WTC11 (cell line): ENCODE data around the gene KCNJ4. TPM values are rescaled to one million over a fixed set of nuclear protein-coding genes. Genes with fewer than 3 reads are reported as not detected.
A peak's percentile ranks its signal among the peaks of the same experiment; 100 is the strongest.

Source experiments
- ATAC-seq: fragments of 200-7000 bp; cut with Tn5 transposase; 2 replicates; pipeline ENCODE4 v1.10.0; 2021; ENCODE audit warnings: mild to moderate bottlenecking, moderate library complexity
- CTCF ChIA-PET: fragments of 300-600 bp; sonication (Branson Sonifier 250); formaldehyde crosslinking; loops from one replicate; lab custom pipeline; 2021; ENCODE audit warnings: antibody characterized with exemption; lab: Charles Lee
- POLR2A ChIA-PET: fragments of 350-600 bp; sonication (Branson Sonifier 250); formaldehyde crosslinking; loops from one replicate; lab custom pipeline; 2021; ENCODE audit warnings: antibody characterized with exemption; lab: Charles Lee
- DNase-seq: peaks from one replicate; pipeline ENCODE4 v3.0.0; 2021; ENCODE audit warnings: low spot score
- H3K27ac Mint-ChIP-seq: 2 replicates; pipeline ENCODE4 v1.8.0; 2021; ENCODE audit warnings: mixed read lengths
- H3K27me3 Mint-ChIP-seq: 2 replicates; pipeline ENCODE4 v1.8.0; 2021; ENCODE audit warnings: low read depth, mild to moderate bottlenecking, moderate library complexity, mixed read lengths
- H3K36me3 Mint-ChIP-seq: 2 replicates; pipeline ENCODE4 v1.8.0; 2021; ENCODE audit warnings: mixed read lengths
- H3K4me1 Mint-ChIP-seq: 2 replicates; pipeline ENCODE4 v1.8.0; 2022; ENCODE audit warnings: mixed read lengths
- H3K4me3 Mint-ChIP-seq: 2 replicates; pipeline ENCODE4 v1.8.0; 2021; ENCODE audit warnings: mild to moderate bottlenecking, moderate library complexity, mixed read lengths
- H3K9me3 Mint-ChIP-seq: 2 replicates; pipeline ENCODE4 v1.8.0; 2021; ENCODE audit warnings: mixed read lengths
- ARID4B ChIP-seq: sonication (generic); formaldehyde crosslinking; IDR thresholded peaks from 2 replicates; pipeline ENCODE4 v1.8.0; 2023; ENCODE audit warnings: missing genetic modification reagents, mild to moderate bottlenecking, borderline replicate concordance
- CDX4 ChIP-seq: fragments of 250-450 bp; sonication (Bioruptor Pico); IDR thresholded peaks from 2 replicates; pipeline ENCODE4 v1.9.0; 2021; ENCODE audit warnings: moderate library complexity, mild to moderate bottlenecking, inconsistent platforms, borderline replicate concordance
- EMX1 ChIP-seq: fragments of 250-450 bp; sonication (Bioruptor Pico); IDR thresholded peaks from 2 replicates; pipeline ENCODE4 v1.8.0; 2021; ENCODE audit warnings: mild to moderate bottlenecking
- ESRRA ChIP-seq: sonication (generic); formaldehyde crosslinking; IDR thresholded peaks from 2 replicates; pipeline ENCODE4 v1.8.1; 2022; ENCODE audit warnings: mild to moderate bottlenecking, missing genetic modification reagents, borderline replicate concordance
- GRHL2 ChIP-seq: fragments of 250-450 bp; sonication (Bioruptor Pico); IDR thresholded peaks from 2 replicates; pipeline ENCODE4 v1.8.0; 2022; ENCODE audit warnings: mild to moderate bottlenecking, moderate library complexity; ENCODE audit not compliant: insufficient replicate concordance, severe bottlenecking
- JAZF1 ChIP-seq: fragments of 250-450 bp; sonication (Bioruptor Pico); IDR thresholded peaks from 2 replicates; pipeline ENCODE4 v1.9.0; 2021; ENCODE audit warnings: moderate library complexity, mild to moderate bottlenecking, inconsistent platforms
- NFATC4 ChIP-seq: fragments of 250-450 bp; sonication (Bioruptor Pico); IDR thresholded peaks from 2 replicates; pipeline ENCODE4 v1.9.0; 2021; ENCODE audit warnings: mild to moderate bottlenecking
- NR1H2 ChIP-seq: sonication (generic); formaldehyde crosslinking; IDR thresholded peaks from 2 replicates; pipeline ENCODE4 v1.9.0; 2021; ENCODE audit warnings: mild to moderate bottlenecking, moderate library complexity, missing genetic modification reagents
- SP1 ChIP-seq: sonication (generic); formaldehyde crosslinking; conservative IDR thresholded peaks from 2 replicates; pipeline ENCODE4 v1.8.1; 2022; ENCODE audit warnings: missing genetic modification reagents
- TEAD1 ChIP-seq: sonication (generic); formaldehyde crosslinking; IDR thresholded peaks from 2 replicates; pipeline ENCODE4 v1.8.0; 2022; ENCODE audit warnings: mild to moderate bottlenecking, missing genetic modification reagents
- ZNF138 ChIP-seq: sonication (generic); formaldehyde crosslinking; conservative IDR thresholded peaks from 2 replicates; pipeline ENCODE4 v1.8.1; 2022; ENCODE audit warnings: mild to moderate bottlenecking, moderate library complexity, missing genetic modification reagents
- ZNF281 ChIP-seq: sonication (generic); formaldehyde crosslinking; IDR thresholded peaks from 2 replicates; pipeline ENCODE4 v1.8.0; 2023; ENCODE audit warnings: mild to moderate bottlenecking, missing genetic modification reagents
- ZNF317 ChIP-seq: sonication (generic); formaldehyde crosslinking; IDR thresholded peaks from 2 replicates; pipeline ENCODE4 v1.8.1; 2023; ENCODE audit warnings: low read depth, mild to moderate bottlenecking, moderate library complexity, missing genetic modification reagents, borderline replicate concordance
- ZNF423 ChIP-seq: fragments of 250-450 bp; sonication (Bioruptor Pico); IDR thresholded peaks from 2 replicates; pipeline ENCODE4 v2.1.2; 2022; ENCODE audit warnings: mild to moderate bottlenecking, moderate library complexity
- total RNA-seq: library from RNA; stranded (reverse); gene quantifications from 3 replicates; pipeline ENCODE4 v1.2.3, GENCODE V29; 2021
- TF ChIP-seq, protein P1 (sequence below): fragments of 250-450 bp; sonication (Bioruptor Pico); IDR thresholded peaks from 2 replicates; pipeline ENCODE4 v2.1.2; 2022; ENCODE audit warnings: mild to moderate bottlenecking, moderate library complexity
- TF ChIP-seq, protein P2 (sequence below): fragments of 250-450 bp; sonication (Bioruptor Pico); IDR thresholded peaks from 2 replicates; pipeline ENCODE4 v1.8.0; 2021; ENCODE audit warnings: mild to moderate bottlenecking

KCNJ4 gene
- total RNA-seq, 1 experiment from 2014 or later, result 3.1 TPM

DNA sequence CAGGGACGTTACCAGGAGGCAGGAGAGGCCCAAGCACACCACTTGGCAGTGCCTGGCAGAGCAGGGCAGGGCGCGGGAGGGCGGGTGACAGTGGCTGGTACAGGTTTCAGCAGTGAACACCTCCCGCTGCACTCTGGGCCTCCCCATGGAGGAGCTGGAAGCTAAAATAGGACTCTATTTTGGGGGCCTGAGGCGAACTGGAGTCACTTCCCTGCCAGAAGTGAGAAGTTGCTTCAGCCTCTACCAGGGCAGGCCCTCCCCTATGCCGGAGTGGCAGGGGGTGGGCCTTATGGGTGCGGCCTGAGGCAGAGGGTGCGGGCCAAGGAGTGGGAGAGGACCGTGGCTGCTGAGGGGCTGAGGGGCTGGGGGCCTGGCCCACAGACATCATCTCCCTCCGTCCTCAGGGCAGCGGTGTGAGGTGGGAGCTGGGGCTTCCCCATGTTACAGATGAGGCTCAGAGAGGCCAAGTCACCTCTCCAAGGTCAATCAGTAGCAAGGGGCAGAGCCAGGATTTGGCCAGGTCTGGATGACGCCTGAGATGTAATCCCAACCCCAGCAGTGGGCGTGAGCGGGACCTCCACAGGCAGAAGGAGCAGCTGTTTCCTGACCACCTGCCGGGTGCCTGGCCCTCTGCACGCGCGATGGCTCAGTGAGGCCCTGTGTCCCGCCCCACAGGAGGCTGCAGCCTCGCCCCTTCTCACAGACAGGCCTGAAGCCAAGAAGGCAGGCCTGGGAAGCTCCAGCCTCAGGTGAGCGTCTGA lies 39.3 kb downstream of the KCNJ4 start:
- ATAC-seq (peak; percentile 44), DNase-seq (peak; percentile 56)
- Mint-ChIP-seq H3K9me3 (peaks cover 4% of the 10 kb centered on the region), H3K4me1 (peaks cover 20% of the 10 kb centered on the region), H3K27me3 (peaks cover 4% of the 10 kb centered on the region; the same call in 1 of the 2 replicates), H3K36me3 (peaks cover 6% of the 10 kb centered on the region), H3K27ac (no peak overlapping the region), H3K4me3 (no peak overlapping the region)
- POLR2A ChIA-PET, result interaction anchor here (0.7 kb wide), 1 partner anchor 65 kb away, joined by 6 read pairs; no protein-coding TSS in a partner anchor
- CTCF ChIA-PET, result interaction anchor here (0.5 to 4.2 kb wide), 7 partner anchors 15 to 193 kb away, joined by 3 to 52 read pairs (median 4); partner anchors contain the start of gene DMC1
- TF ChIP-seq ZNF317 (CRISPR knock-in tag), result no peak
- peak; percentile 24; the same call in 1 of the 2 replicates for TF ChIP-seq ZNF423 (CRISPR knock-in tag)

DNA sequence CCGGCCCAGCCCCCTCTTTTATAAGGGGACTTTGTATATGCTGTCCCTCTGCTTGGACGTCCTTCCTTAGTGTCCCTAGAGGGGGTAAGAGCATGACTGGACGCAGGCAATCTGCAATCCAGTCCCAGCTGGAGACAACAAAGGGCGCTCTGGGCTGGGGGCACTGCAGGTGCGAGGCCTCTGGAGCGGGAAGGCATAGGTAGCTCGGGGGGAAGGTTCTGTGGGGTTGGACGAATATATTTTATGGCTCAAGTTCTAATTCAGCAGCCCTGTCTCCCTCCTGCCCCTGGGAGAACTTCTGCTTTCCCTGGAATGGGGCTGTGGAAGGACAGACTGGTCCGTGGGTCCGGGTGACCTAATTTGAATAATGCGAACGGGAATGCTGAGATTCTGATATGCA lies 40.0 kb downstream of the KCNJ4 start:
- ChIA-PET CTCF (interaction anchor here (0.5 to 4.2 kb wide), 4 partner anchors 14 to 194 kb away, joined by 3 to 52 read pairs (median 4); no protein-coding TSS in a partner anchor), POLR2A (no interaction called here)
- H3K27me3 Mint-ChIP-seq, result peaks cover 4% of the 10 kb centered on the region; the same call in 1 of the 2 replicates
- ATAC-seq (no peak), DNase-seq (peak; percentile 18)
- H3K9me3 Mint-ChIP-seq, result peaks cover 4% of the 10 kb centered on the region
- no peak overlapping the region for H3K4me3 Mint-ChIP-seq
- H3K4me1 Mint-ChIP-seq, result peaks cover 20% of the 10 kb centered on the region
- peaks cover 10% of the 10 kb centered on the region for H3K36me3 Mint-ChIP-seq
- TF ChIP-seq, protein P1, sequence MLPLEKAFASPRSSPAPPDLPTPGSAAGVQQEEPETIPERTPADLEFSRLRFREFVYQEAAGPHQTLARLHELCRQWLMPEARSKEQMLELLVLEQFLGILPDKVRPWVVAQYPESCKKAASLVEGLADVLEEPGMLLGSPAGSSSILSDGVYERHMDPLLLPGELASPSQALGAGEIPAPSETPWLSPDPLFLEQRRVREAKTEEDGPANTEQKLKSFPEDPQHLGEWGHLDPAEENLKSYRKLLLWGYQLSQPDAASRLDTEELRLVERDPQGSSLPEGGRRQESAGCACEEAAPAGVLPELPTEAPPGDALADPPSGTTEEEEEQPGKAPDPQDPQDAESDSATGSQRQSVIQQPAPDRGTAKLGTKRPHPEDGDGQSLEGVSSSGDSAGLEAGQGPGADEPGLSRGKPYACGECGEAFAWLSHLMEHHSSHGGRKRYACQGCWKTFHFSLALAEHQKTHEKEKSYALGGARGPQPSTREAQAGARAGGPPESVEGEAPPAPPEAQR (CRISPR knock-in tag), result no peak
- TF ChIP-seq SP1, result no peak
- TF ChIP-seq NR1H2 (CRISPR knock-in tag), result no peak
- no peak for TF ChIP-seq JAZF1 (CRISPR knock-in tag)
- no peak for TF ChIP-seq ZNF317 (CRISPR knock-in tag)
- no peak for TF ChIP-seq ZNF281
- no peak for TF ChIP-seq CDX4
- no peak for TF ChIP-seq EMX1 (CRISPR knock-in tag)
- no peak for TF ChIP-seq ESRRA (CRISPR knock-in tag)
- no peak for TF ChIP-seq ZNF138 (CRISPR knock-in tag)
- no peak for TF ChIP-seq ARID4B (CRISPR knock-in tag)
- TF ChIP-seq NFATC4 (CRISPR knock-in tag), result no peak
- TF ChIP-seq TEAD1, result no peak
- TF ChIP-seq, protein P2, sequence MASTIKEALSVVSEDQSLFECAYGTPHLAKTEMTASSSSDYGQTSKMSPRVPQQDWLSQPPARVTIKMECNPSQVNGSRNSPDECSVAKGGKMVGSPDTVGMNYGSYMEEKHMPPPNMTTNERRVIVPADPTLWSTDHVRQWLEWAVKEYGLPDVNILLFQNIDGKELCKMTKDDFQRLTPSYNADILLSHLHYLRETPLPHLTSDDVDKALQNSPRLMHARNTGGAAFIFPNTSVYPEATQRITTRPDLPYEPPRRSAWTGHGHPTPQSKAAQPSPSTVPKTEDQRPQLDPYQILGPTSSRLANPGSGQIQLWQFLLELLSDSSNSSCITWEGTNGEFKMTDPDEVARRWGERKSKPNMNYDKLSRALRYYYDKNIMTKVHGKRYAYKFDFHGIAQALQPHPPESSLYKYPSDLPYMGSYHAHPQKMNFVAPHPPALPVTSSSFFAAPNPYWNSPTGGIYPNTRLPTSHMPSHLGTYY, result no peak
- no peak for TF ChIP-seq GRHL2 (CRISPR knock-in tag)
- 0 out of 2 replicates have a peak overlapping the region, but pooled peaks have one; percentile 42 for H3K27ac Mint-ChIP-seq
